ENCODE data around the gene SYTL3.
A peak's percentile ranks its signal among the peaks of the same experiment; 100 is the strongest.
"Not testable (repeated sequence)": the region's sequence is repeated elsewhere in the genome, so short reads cannot be mapped to it uniquely, and the experiment has no call there.

Gene SYTL3

DNA sequence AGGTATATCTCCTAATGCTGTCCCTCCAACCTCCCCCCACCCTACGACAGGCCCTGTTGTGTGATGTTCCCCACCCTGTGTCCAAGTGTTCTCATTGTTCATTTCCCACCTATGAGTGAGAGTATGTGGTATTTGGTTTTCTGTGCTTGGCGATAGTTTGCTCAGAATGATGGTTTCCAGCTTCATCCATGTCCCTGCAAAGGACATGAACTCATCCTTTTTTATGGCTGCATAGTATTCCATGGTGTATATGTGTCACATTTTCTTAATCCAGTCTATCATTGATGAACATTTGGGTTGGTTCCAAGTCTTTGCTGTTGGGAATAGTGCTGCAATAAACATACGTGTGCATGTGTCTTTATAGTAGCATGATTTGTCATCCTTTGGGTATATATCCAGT, 35.2 kb upstream of the SYTL3 start:
- H3K4me3 Mint-ChIP-seq; H3K27ac Mint-ChIP-seq; H3K4me1 Mint-ChIP-seq (ENCODE audit: low read depth); H3K9me3 Mint-ChIP-seq (ENCODE audit: low read depth); H3K27me3 Mint-ChIP-seq: not testable (repeated sequence)
- peaks cover 23% of the 10 kb centered on the region for H3K36me3 Mint-ChIP-seq

DNA sequence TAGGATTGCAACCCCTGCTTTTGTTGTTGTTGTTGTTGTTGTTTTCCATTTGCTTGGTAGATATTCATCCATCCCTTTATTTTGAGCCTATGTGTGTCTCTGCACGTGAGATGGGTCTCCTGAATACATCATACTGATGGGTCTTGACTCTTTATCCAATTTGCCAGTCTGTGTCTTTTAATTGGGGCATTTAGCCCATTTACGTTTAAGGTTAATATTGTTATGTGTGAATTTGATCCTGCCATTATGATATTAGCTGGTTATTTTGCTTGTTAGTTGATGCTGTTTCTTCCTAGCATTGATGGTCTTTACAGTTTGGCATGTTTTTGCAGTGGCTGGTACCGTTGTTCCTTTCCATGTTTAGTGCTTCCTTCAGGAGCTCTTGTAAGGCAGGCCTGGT, 31.6 kb upstream of the SYTL3 start:
- H3K4me1 Mint-ChIP-seq (ENCODE audit: low read depth); H3K4me3 Mint-ChIP-seq; H3K9me3 Mint-ChIP-seq (ENCODE audit: low read depth); H3K27me3 Mint-ChIP-seq; H3K27ac Mint-ChIP-seq: not testable (repeated sequence)
- H3K36me3 Mint-ChIP-seq, result peaks cover 18% of the 10 kb centered on the region

- Mint-ChIP-seq H3K4me3 (no peak overlapping the region), H3K27ac (peak overlapping the region; percentile 28), H3K4me1 (ENCODE audit: low read depth) (peaks cover 9% of the 10 kb centered on the region), H3K36me3 (peaks cover 10% of the 10 kb centered on the region), H3K9me3 (ENCODE audit: low read depth) (no peaks in the 10 kb centered on the region), H3K27me3 (no peaks in the 10 kb centered on the region)
These were observed 29.7 kb upstream of the SYTL3 start for GRCh38 chr6:158619922-158620801.

- Mint-ChIP-seq H3K36me3 (peaks cover 7% of the 10 kb centered on the region), H3K9me3 (ENCODE audit: low read depth) (no peaks in the 10 kb centered on the region), H3K27ac (no peak overlapping the region), H3K4me1 (ENCODE audit: low read depth) (peaks cover 9% of the 10 kb centered on the region), H3K27me3 (no peaks in the 10 kb centered on the region), H3K4me3 (no peak overlapping the region)
These were observed 28.7 kb upstream of the SYTL3 start for GRCh38 chr6:158620963-158621693.

- Mint-ChIP-seq H3K4me1 (ENCODE audit: low read depth) (peaks cover 9% of the 10 kb centered on the region), H3K4me3 (no peak overlapping the region), H3K9me3 (ENCODE audit: low read depth) (no peaks in the 10 kb centered on the region), H3K27me3 (no peaks in the 10 kb centered on the region), H3K36me3 (peaks cover 10% of the 10 kb centered on the region), H3K27ac (no peak overlapping the region)
These were observed 27.9 kb upstream of the SYTL3 start for GRCh38 chr6:158621694-158622544.

DNA sequence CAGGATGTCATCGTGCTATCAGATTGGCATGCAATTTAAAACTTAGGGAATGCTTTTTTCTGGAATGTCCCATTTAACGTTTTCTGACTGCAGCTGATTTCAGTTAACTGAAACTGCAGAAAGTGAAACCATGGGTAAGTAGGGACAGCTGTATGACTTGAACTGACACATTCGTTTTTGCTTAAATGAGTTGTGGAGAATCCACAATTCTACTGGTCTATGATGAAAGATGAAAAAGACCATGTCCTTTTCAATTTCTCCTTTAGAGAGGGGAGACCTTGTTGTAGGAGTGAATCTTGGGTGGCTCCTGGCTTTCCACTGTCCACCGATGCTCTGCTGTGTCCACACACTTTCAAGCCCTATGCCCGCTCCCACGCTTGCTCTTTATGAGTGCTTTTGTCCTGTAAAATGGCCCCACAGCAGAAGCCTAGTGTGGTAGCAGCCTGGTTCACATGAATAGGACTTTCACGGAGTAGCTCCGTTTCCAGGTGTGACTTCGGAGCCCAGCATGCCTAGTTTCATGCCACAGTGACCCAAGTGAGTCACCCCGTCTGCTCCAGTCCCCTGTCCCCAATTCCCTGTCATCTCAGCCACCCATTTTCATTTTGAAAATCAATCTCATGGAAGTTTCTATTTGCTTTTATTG, 27.2 kb upstream of the SYTL3 start:
- Mint-ChIP-seq H3K4me1 (ENCODE audit: low read depth) (peaks cover 7% of the 10 kb centered on the region), H3K27ac (peak overlapping the region; percentile 28), H3K36me3 (peaks cover 7% of the 10 kb centered on the region), H3K27me3 (no peaks in the 10 kb centered on the region), H3K4me3 (no peak overlapping the region), H3K9me3 (ENCODE audit: low read depth) (no peaks in the 10 kb centered on the region)

DNA sequence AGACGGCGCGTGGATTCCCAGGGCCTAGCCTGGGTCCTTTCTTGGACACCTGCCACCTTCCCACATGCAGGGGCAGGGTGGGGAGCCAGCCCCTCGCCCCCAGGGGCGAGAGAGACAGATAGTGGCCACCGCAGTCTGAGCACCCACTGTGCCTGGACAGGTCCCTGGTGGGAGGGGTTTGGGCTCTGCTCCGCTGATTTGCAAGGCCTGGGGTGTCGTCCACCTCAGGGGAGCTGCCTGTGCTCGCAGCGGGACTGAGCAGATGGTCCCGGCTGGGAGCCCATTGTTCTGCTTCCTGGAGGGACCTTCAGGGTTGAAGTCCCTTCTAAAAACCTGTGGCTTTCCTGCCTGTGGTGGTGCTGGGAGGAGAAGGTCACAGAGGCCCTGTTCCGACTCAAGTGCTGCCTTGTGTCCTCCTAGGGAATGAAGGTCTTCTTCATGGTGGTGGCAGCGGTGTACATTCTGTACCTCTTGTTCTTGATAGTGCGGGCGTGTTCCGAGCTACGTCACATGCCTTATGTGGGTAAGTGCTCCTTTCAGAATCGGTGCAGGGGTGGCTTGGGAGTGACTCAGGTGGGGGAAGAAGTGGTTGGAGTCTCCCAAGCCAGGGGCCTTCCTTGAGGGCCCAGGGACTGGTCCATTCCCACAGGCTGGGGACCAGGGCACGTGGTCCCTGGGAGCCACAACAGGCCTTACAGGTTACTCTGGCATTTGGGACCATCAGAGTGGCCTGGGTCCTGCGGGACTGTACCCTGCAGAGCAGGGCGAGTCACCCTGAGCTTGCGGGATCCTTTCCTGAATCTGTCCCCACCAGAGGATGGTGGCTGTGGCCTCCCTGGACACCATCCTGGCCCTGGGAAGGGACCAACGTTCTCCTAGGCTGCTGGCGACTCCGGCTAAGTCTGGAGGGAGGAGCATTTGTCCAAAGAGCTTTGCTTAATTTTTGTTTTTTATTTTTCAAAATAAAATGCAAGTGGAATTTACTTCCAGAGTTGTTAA, 24.9 kb upstream of the SYTL3 start:
- H3K36me3 Mint-ChIP-seq, result peaks cover 7% of the 10 kb centered on the region
- no peak overlapping the region for H3K27ac Mint-ChIP-seq
- no peaks in the 10 kb centered on the region for H3K27me3 Mint-ChIP-seq
- H3K4me3 Mint-ChIP-seq, result no peak overlapping the region
- H3K9me3 Mint-ChIP-seq (ENCODE audit: low read depth), result no peaks in the 10 kb centered on the region
- H3K4me1 Mint-ChIP-seq (ENCODE audit: low read depth), result peaks cover 14% of the 10 kb centered on the region

DNA sequence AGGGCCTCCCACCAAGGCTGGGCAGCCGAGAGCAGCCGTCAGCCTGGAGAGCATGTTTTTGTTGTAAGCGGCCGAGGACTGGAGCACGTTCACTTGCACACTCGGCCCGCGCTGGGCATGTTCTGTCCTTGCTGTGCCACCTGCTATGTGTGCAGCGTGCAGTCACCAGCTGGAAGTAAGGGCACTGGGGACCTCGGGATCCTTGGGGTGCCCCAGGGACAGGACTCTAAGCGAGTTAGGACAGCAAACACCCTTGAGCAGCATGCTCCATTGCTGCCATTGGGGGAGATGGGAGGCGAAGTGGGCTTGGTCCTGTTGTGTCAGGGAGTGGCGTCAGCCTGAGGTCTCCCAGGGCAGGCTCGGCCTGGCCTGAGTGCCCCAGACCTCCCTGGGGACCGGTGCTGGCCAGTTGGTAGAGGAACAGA, 24.0 kb upstream of the SYTL3 start:
- H3K4me1 Mint-ChIP-seq (ENCODE audit: low read depth), result peaks cover 20% of the 10 kb centered on the region
- peaks cover 7% of the 10 kb centered on the region for H3K36me3 Mint-ChIP-seq
- H3K27ac Mint-ChIP-seq, result peak overlapping the region; percentile 61
- H3K4me3 Mint-ChIP-seq, result no peak overlapping the region
- no peaks in the 10 kb centered on the region for H3K27me3 Mint-ChIP-seq
- no peaks in the 10 kb centered on the region for H3K9me3 Mint-ChIP-seq (ENCODE audit: low read depth)

DNA sequence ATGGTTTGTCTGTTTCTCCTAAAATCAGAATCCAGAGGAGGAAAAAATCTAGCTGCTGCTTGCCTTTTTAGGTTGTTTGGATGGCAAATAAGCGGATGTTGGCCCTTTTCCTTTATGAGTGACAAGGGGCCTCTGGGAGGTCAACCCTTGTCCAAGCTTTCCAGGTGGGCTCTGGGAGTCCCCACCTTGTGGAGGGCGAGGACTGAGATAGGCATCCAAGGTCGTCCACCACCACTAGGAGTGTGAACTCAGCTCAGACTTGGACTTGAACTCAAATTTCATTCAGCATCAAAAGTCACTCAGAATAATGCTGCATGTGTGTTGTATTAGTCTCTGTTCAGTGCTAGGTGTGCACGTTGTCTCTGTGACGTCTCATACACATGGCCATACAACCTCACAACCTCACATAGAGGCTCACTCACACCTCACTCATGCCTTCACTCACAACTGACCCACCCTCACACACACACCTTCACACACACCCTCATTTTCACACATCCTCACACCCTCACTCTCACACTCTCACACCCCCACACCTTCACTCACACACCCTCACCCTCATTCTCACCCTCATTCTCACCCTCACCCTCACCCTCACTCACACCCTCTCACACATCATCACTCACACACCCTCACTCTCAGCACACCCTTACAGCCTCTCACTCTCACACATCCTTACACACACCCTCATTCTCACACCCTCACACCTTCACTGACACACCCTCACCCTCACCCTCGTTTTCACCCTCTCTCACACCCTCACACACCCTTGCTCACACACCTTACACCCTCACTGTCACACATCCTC, 23.3 kb upstream of the SYTL3 start:
- Mint-ChIP-seq H3K9me3 (ENCODE audit: low read depth) (no peaks in the 10 kb centered on the region), H3K27ac (peak overlapping the region; percentile 22), H3K36me3 (peaks cover 9% of the 10 kb centered on the region), H3K4me1 (ENCODE audit: low read depth) (peaks cover 25% of the 10 kb centered on the region), H3K27me3 (no peaks in the 10 kb centered on the region), H3K4me3 (no peak overlapping the region)

- no peaks in the 10 kb centered on the region for H3K9me3 Mint-ChIP-seq (ENCODE audit: low read depth)
- H3K36me3 Mint-ChIP-seq, result peaks cover 12% of the 10 kb centered on the region
- H3K27me3 Mint-ChIP-seq, result no peaks in the 10 kb centered on the region
- H3K4me3 Mint-ChIP-seq, result no peak overlapping the region
- H3K27ac Mint-ChIP-seq, result peak overlapping the region; percentile 72
- peaks cover 28% of the 10 kb centered on the region for H3K4me1 Mint-ChIP-seq (ENCODE audit: low read depth)
These were observed 22.5 kb upstream of the SYTL3 start for GRCh38 chr6:158627168-158627939.

- H3K4me3 Mint-ChIP-seq, result no peak overlapping the region
These were observed 22.0 kb upstream of the SYTL3 start for GRCh38 chr6:158627940-158628211.

GRCh38 chr6:158628542-158628941, 21.3 kb upstream of the SYTL3 start:
- Mint-ChIP-seq H3K4me1 (ENCODE audit: low read depth) (peaks cover 31% of the 10 kb centered on the region), H3K27ac (peak overlapping the region; percentile 81), H3K27me3 (no peaks in the 10 kb centered on the region), H3K36me3 (peaks cover 12% of the 10 kb centered on the region), H3K9me3 (ENCODE audit: low read depth) (no peaks in the 10 kb centered on the region), H3K4me3 (no peak overlapping the region)

More at GRCh38 chr6:158627940-158628211, 22.0 kb upstream of the SYTL3 start:
- Mint-ChIP-seq H3K9me3 (ENCODE audit: low read depth) (no peaks in the 10 kb centered on the region), H3K27ac (peak overlapping the region; percentile 72), H3K36me3 (peaks cover 12% of the 10 kb centered on the region), H3K4me1 (ENCODE audit: low read depth) (peaks cover 28% of the 10 kb centered on the region), H3K27me3 (no peaks in the 10 kb centered on the region)

Measured in activated naive CD8-positive, alpha-beta T cell (primary cell).